Measurements from ENCODE around the gene CT45A8.
"Not testable (repeated sequence)": the region's sequence is repeated elsewhere in the genome, so short reads cannot be mapped to it uniquely, and the experiment has no call there.

The CT45A8 gene, protein sequence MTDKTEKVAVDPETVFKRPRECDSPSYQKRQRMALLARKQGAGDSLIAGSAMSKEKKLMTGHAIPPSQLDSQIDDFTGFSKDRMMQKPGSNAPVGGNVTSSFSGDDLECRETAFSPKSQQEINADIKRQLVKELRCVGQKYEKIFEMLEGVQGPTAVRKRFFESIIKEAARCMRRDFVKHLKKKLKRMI

DNA sequence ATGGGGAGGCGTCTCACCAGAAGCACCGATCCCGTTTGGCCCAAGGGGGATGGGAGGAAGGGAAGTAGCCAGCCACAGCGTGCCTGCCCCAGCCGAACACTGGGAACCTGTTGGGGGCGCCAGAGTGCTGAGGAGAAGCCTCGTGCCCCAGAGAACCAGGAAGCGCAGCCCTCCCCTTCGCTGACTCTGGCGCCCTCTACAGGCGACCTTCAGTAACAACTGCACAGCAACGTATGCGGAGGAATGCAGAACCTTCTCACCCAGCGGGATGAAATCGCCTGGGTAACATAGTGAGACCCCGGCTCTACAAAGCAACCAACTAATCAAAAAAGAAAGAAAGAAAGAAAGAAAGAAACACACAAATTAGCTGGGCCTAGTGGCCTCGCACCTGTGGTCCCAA, at the start of gene CT45A8:
TSS of gene CT45A8 (minus strand) at position 101 of the 400 bp plus-strand sequence. CDS start 3,755 bp downstream, outside the sequence.
- not testable (repeated sequence) for DNase-seq

DNA sequence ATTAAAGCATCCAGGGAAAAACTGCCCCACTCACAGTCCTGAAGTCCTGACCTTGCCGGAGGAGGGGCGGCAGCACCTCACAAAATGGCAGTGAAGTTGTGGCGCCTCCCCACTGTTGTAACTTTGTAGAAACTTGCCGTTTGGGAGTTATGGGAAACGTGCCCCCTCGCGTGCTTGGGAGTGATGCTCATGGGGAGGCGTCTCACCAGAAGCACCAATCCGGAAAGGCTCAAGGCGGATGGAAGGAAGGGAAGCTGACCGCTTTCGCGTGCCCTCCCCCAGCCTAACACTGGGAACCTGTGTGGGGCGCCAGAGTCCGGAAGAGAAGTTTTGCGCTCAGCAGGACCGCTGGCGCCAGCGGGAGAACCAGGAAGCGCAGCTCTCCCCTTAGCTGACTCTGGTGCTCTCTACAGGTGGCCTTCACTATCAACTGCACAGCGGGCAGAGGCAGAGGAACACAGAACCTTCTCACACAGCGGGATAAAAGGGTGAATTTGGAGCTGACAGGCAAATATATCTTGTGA, 39.0 kb upstream of the CT45A8 start, which contains the start of the genes CT45A10 and SAGE1:
TSS of gene CT45A10 (minus strand) at position 151 of the 524 bp plus-strand sequence. CDS start 8,100 bp downstream, outside the sequence.
TSS of gene SAGE1 (plus strand) at position 423 of the 524 bp plus-strand sequence. CDS start 2,527 bp downstream, outside the sequence.
- DNase-seq = no peak

DNA sequence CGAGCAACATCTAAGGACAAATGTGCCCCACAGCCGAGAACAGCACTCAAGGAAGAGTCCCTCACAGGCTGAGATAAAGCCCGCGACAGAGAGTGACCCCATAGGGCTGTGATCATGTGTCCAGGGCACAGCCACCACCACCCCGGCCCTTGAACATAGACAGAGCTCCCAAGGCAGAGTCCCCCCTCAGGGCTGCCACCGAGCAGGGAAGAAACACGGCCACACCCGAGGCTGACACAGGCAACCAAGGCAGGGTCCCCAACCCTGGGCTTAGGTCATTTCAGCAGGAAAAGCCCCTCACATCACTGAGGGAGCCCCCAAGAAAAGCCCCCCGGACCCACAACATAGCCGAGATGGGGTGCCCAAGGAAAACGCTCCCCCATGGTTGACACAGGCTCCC, 38.4 kb upstream of the CT45A8 start:
- DNase-seq = no peak

DNA sequence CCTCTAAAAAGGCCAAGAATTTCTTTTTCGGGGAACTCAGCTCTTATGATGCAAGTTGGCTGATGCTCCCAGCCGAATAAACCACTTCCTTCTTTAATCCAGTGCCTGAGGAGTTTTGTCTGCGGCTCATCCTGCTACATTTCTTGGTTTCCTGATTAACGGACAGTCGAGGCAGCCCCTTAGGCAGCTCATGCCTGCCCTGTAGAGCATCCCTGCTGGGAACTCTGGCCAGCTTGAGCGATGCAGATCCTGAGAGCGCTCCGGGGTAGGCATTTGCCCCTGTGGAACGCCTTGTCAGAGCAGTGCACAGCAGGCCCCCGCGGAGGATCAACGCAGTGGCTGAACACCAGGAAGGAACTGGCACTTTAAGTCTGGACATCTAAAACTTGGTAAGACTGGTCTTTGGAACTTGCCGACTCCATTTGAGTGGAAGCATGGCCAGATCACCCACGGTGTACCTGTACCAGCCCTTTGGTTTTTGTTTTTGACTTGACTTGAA, 35.8 kb upstream of the CT45A8 start:
- no peak for DNase-seq

DNA sequence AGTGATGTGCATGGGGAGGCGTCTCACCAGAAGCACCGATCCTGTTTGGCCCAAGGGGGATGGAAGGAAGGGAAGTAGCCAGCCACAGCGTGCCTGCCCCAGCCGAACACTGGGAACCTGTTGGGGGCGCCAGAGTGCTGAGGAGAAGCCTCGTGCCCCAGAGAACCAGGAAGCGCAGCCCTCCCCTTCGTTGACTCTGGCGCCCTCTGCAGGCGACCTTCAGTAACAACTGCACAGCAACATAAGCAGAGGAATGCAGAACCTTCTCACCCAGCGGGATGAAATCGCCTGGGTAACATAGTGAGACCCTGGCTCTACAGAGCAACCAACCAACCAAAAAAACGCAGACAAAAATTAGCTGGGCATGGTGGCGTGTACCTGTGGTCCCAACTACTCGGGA, 34.6 kb upstream of the CT45A8 start:
- peak; percentile 57 for DNase-seq

DNA sequence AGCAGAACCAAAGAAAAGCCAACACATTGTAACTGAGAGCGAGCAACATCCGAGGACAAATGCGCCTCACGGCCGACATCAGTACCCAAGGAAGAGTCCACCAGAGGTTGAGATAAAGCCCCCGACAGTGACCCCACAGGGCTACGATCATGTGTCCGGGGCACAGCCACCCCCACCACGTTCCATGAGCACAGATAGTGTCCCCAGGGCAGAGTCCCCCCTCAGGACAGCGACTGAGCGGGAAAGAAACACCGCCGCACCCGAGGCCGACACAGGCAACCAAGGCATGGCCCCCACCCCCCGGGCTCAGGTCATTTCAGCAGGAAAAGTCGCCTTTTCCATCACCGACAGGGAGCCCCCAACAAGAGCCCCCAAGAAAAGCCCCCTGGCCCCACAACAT, 33.9 kb upstream of the CT45A8 start:
- not testable (repeated sequence) for DNase-seq

DNA sequence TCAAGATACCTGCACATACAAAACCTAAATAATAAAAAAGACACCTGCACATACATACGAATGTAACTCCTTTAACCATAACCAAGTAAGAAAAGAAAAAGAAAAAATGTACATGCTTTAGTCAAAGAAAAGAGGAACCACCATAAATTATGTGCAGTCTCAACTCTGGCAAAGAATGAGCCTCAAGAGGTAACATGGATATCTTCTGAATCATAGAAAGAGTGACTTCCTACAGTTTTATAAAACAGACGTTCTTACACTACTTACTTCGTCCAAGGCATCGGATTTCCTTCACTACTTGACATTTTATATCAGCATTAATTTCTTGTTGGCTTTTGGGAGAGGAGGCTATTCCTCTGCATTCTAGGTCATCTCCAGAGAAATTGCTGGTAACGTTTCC, 28.4 kb upstream of the CT45A8 start:
- not testable (repeated sequence) for DNase-seq

DNA sequence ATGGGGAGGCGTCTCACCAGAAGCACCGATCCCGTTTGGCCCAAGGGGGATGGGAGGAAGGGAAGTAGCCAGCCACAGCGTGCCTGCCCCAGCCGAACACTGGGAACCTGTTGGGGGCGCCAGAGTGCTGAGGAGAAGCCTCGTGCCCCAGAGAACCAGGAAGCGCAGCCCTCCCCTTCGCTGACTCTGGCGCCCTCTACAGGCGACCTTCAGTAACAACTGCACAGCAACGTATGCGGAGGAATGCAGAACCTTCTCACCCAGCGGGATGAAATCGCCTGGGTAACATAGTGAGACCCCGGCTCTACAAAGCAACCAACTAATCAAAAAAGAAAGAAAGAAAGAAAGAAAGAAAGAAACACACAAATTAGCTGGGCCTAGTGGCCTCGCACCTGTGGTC, 17.4 kb upstream of the CT45A8 start, which contains the start of gene CT45A9:
TSS of gene CT45A9 (minus strand) at position 101 of the 400 bp plus-strand sequence. CDS start 3,751 bp downstream, outside the sequence.
- DNase-seq = not testable (repeated sequence)

DNA sequence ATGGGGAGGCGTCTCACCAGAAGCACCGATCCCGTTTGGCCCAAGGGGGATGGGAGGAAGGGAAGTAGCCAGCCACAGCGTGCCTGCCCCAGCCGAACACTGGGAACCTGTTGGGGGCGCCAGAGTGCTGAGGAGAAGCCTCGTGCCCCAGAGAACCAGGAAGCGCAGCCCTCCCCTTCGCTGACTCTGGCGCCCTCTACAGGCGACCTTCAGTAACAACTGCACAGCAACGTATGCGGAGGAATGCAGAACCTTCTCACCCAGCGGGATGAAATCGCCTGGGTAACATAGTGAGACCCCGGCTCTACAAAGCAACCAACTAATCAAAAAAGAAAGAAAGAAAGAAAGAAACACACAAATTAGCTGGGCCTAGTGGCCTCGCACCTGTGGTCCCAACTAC, 17.2 kb downstream of the CT45A8 start, which contains the start of gene CT45A7:
TSS of gene CT45A7 (minus strand) at position 101 of the 400 bp plus-strand sequence. CDS start 3,747 bp downstream, outside the sequence.
- not testable (repeated sequence) for DNase-seq

DNA sequence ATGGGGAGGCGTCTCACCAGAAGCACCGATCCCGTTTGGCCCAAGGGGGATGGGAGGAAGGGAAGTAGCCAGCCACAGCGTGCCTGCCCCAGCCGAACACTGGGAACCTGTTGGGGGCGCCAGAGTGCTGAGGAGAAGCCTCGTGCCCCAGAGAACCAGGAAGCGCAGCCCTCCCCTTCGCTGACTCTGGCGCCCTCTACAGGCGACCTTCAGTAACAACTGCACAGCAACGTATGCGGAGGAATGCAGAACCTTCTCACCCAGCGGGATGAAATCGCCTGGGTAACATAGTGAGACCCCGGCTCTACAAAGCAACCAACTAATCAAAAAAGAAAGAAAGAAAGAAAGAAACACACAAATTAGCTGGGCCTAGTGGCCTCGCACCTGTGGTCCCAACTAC, 34.4 kb downstream of the CT45A8 start, which contains the start of gene CT45A2:
TSS of gene CT45A2 (minus strand) at position 101 of the 400 bp plus-strand sequence. CDS start 3,747 bp downstream, outside the sequence.
- not testable (repeated sequence) for DNase-seq

DNA sequence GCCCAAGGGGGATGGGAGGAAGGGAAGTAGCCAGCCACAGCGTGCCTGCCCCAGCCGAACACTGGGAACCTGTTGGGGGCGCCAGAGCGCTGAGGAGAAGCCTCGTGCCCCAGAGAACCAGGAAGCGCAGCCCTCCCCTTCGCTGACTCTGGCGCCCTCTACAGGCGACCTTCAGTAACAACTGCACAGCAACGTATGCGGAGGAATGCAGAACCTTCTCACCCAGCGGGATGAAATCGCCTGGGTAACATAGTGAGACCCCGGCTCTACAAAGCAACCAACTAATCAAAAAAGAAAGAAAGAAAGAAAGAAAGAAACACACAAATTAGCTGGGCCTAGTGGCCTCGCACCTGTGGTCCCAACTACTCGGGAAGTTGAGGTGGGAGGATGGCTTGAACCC, 51.7 kb downstream of the CT45A8 start, which contains the start of gene CT45A6:
TSS of gene CT45A6 (minus strand) at position 101 of the 400 bp plus-strand sequence. CDS start 3,794 bp downstream, outside the sequence.
- DNase-seq = not testable (repeated sequence)
